ENCODE results near the gene CDIP1.

DNA sequence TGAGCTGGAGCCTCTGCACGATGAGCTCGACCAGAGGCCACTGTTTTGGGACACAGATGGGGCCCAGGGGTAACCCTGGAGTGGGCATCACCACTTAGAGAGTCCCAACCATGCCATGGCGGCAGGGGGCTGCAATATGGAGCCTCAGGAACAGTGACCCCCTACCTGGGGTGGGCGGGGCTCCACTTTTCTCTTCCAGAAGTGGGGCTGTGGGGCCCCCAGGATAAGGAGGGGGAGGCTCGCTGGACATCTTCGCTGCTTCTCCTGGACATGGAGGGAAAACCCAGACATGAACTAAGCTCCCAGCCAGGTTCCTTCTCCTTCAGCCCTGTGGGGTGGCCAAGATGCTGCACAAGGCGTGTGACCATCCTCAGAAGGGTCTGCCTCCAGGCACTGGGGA, 24.7 kb downstream of the CDIP1 start:
- TF ChIP-seq CHD4 (IDR thresholded peaks at IDR 0.05) = no peak
- TF ChIP-seq EP300 (IDR thresholded peaks at IDR 0.05; ENCODE audit: borderline replicate concordance in 1 of 2, control insufficient read depth in 1 of 2, low read depth in 2 of 2, low read length in 2 of 2) = no peak
- TF ChIP-seq, protein P1, sequence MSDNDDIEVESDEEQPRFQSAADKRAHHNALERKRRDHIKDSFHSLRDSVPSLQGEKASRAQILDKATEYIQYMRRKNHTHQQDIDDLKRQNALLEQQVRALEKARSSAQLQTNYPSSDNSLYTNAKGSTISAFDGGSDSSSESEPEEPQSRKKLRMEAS (IDR thresholded peaks at IDR 0.05; ENCODE audit: low read depth, low read length) = no peak
- TF ChIP-seq KLF5 (IDR thresholded peaks at IDR 0.05; ENCODE audit: partially characterized antibody) = no peak
- TF ChIP-seq, protein P2, sequence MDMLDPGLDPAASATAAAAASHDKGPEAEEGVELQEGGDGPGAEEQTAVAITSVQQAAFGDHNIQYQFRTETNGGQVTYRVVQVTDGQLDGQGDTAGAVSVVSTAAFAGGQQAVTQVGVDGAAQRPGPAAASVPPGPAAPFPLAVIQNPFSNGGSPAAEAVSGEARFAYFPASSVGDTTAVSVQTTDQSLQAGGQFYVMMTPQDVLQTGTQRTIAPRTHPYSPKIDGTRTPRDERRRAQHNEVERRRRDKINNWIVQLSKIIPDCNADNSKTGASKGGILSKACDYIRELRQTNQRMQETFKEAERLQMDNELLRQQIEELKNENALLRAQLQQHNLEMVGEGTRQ (IDR thresholded peaks at IDR 0.05; ENCODE audit: borderline replicate concordance, low read depth, low read length) = no peak
- no peak for TF ChIP-seq TBL1XR1 (IDR thresholded peaks at IDR 0.05; ENCODE audit: low read depth, low read length)
- no peak for TF ChIP-seq CREB1 (IDR thresholded peaks at IDR 0.05; ENCODE audit: low read depth)
- no peak for TF ChIP-seq POLR2A (IDR thresholded peaks at IDR 0.05; ENCODE audit: low read depth, low read length)
- TF ChIP-seq RBBP5 (conservative IDR thresholded peaks at IDR 0.05) = no peak
- no peak for TF ChIP-seq NFXL1 (IDR thresholded peaks at IDR 0.05; ENCODE audit: borderline replicate concordance)
- no peak for TF ChIP-seq ASH2L (IDR thresholded peaks at IDR 0.05; ENCODE audit: borderline replicate concordance, low read depth)
- TF ChIP-seq, protein P3, sequence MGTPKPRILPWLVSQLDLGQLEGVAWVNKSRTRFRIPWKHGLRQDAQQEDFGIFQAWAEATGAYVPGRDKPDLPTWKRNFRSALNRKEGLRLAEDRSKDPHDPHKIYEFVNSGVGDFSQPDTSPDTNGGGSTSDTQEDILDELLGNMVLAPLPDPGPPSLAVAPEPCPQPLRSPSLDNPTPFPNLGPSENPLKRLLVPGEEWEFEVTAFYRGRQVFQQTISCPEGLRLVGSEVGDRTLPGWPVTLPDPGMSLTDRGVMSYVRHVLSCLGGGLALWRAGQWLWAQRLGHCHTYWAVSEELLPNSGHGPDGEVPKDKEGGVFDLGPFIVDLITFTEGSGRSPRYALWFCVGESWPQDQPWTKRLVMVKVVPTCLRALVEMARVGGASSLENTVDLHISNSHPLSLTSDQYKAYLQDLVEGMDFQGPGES (IDR thresholded peaks at IDR 0.05) = no peak
- no peak for TF ChIP-seq TCF12 (IDR thresholded peaks at IDR 0.05; ENCODE audit: low read depth, low read length)
- no peak for TF ChIP-seq RAD21 (IDR thresholded peaks at IDR 0.05; ENCODE audit: insufficient read depth, low read depth, low read length)

Data from GM12878 (cell line).